Effector CD4-positive, alpha-beta T cell (primary cell): ENCODE results near the gene CGN.
"Not testable (repeated sequence)": the region's sequence is repeated elsewhere in the genome, so short reads cannot be mapped to it uniquely, and the experiment has no call there.

ENCODE experiments used
- DNase-seq: peaks from one replicate; pipeline ENCODE4 v3.0.0-alpha.2; 2020

The CGN gene

DNA sequence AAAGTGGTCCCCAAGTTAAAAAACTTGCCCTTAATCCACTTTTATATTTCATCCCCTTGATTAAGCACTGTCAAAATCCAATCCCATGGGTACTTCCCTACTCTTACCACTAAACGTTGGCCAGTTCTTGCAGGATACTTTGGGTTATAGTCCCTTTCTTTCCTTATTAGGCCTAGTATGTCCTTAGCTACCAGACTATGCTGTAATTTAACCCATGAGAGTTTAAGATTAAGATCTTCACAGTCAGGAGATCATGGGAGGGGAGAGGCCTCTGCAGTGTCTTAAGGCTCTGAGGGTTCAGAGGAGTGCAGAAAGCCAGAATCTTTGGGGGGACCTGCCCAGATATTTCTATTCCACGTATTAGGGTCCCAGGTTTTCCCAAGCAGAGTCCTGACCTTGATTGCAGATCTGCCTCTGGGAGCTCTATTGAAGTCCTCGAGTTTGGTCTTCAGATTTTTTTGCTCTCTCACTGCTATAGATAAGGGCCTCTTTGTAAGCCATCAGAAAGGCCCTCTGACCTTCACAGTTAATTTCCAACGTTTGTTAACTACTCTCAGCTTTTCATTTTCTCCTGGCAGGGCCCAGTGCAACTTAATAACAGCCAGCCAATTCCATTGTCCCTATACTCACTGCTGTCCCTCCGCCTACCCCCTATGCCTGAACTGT is 9.0 kb upstream of the CGN start:
- no peak for DNase-seq

DNA sequence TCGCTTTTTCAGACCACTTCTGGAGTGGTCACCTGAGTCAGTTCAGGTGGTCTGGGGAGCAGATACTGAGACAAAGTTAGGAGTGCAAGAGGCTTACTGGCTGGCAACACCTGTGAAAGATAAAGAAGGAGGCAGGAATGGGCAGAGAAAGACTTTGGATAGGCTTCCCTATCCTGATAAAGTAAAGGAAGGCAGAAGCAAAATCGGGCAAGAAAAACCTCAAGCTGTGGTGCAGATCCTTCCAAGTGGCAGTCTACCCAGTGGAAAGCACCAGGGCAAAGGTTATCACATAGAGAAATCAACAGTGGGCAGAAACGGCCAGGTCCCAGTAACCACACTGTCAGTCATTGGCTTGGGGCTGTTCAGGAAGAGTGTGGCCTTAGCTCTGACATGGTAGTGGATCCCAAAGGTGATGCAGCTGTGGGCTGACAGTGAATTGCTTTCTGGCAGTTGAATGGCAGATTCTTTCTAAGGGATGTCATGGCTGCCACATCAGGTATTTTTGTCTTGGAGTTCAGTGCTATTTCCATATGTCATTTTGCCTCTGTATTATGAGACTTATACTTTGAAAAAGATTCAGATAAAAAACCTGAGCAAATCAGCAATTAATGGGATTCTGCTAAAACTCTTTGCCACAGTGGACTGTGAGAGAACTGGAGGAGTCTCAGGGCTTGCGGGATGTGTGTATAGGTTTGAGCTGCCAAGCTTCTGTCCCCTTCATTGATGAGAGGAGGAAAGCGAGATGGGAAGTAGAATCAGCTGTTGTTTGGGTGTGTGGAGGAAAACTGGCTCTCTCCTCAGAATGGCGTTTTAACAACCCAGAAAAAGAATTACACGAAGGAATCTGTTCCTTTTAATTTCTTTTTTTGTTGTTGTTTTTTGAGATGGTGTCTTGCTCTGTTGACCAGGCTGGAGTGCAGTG is 8.1 kb upstream of the CGN start:
- no peak for DNase-seq

DNA sequence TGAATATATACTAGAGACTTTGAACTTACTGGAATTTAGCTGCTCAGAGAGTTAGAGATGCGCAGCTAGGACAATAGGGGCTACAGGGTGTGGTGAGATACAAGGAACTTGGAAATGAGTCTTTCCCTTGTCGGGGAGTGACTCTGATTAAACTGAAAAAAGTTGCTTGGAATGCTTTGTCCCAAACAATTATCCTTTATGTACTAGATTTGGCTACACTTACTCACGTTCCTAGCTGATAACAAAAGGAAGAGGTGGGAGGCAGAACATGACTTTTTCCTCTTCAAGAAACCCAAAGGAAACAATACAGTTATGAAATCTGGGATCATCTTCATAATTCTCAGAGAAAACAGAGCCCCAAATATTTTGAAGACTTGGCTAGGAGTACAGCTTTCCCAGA is 6.9 kb upstream of the CGN start:
- DNase-seq = no peak

DNA sequence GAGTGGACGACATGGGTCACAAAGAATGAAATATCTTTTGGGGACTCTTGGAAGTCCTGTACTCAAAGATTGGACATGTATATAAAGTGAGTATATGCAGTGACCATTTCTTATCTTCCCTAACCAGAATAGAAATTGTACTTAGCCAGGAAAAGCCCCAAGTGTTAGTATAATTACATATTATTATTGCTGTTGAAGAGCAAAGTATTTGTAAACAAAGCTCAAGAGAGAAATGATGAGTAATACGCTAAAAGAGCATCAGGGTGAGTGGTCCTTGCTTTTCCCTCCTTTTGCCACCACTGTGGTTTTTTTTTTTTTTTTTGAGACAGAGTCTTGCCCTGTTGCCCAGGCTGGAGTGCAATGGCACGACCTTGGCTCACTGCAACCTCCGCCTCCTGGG is 6.4 kb upstream of the CGN start:
- no peak for DNase-seq

DNA sequence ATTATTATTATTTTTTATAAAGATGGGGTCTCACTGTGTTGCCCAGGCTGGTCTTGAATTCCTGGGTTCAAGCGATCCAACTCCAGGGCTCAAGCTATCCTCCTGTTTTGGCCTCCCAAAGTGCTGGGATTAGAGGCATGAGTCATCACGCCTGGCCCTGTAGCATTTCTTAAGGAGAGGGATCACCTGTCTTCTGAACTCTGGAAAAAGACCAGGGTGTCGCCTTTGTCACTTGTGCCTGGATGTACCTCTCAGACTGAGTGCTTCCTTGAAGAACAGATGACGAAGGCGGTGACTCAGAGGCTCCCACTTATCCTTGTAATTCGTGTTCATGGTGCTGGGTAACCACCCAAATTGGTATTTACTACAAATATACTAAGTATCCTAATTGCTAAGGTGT is 2.4 kb upstream of the CGN start:
- DNase-seq = no peak

DNA sequence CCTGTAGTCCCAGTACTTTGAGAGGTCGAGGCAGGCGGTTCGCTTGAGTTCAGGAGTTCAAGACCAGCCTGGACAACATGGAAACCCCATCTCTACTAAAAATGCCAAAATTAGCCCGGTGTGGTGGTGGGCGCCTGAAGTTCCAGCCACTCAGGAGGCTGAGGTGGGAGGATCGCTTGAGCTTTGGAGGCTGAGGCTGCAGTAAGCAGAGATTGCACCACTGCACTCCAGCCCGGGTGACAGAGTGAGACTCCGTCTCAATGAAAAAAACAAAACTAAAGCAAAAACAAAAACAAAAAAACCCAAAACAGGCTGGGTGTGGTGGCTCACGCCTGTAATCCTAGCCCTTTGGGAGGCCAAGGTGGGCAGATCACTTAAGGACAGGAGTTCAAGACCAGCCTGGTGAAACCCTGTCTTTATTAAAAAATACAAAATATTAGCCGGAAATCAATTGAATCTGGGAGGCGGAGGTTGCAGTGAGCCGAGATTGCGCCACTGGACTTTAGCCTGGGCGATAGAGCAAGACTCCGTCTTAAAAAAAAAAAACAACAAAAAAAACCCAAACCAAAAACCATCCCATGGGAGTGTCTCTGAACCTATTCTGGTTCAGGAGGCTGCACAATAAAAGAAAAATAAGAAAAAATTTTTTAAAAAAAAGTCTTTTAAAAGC is 1.7 kb upstream of the CGN start:
- DNase-seq = no peak

DNA sequence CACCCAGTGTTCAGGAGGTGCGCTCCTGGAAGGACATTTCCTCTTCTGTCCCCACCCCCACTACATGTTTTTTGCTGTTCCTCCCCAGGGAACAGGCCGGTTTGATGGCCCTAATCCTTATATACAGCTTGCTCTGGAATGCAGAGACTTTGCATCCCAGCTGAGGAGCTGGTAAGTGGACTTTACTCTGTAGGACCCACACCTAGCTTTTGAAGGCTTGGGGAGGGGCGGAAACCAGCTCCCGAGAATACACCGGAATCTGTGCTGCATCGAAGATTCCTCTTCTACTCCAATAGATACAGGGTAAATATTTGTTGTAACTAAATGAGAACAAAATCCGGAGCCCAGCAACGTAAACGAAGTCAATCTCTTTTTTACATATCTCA is 1.2 kb upstream of the CGN start:
- DNase-seq = no peak

DNA sequence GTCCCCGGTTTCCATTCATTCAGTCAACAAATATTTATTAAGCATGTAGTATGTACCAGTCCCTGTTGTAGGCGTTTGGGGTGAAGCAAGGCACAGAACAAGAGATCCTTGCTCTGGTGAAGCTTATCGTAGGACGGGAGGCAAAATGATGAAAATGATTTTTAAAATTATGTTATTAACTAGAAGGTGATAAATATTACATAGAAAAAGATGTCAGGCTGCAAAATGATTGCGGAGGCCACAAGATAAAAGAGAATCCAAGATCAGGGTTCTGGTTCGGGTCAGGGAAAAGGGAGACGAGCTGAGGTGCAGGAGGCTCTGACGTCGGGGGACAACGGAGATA is 602 bp upstream of the CGN start:
- DNase-seq = no peak

DNA sequence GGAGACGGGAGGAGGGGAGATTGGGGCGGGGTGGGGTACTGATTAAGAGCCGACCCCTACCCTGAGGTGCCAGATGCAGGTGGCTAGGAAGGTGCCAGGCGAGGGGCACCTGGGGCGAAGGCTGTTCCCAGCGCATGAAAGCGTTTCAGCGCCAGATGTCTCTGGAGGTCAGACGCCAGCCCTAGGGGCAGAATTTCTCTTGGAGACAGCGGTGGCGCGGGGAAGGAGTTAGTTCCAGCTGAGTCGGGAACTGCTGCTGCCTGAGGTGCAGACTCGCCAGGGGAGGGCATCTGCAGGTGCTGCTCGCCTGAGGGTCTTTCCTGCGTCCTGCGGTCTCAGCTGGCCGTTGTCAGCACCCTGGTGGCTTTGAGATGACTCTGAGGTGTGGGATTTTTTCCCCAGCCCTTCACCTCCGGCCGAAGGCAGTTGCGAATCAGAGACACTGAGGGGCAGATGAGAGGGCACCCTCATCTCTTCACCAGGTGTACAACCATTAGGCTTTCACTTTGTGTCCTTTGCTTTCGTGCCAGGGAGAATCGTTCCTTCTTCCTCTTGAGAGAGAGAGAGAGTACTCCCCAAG is 539 bp downstream of the CGN start:
- peak; percentile 28 for DNase-seq

DNA sequence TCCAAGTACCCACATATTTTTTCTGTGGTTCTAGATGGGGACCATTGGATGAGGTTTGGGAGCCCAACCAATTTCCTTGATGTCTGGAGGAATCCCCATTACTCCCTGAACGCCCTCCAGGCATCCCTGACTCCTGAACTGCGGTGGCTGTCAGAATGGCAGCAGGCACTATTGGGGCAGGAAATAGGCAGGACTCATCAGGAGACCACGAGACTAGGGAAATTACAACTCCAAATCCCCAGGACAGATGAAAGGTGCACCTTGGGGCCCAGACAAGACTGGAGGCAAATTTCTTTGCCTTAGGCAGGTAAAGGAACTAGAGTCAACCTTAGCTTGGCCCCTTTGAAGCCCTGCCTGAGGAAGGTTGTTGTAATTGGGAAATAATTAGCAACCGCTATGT is 1.1 kb downstream of the CGN start:
- DNase-seq = no peak

DNA sequence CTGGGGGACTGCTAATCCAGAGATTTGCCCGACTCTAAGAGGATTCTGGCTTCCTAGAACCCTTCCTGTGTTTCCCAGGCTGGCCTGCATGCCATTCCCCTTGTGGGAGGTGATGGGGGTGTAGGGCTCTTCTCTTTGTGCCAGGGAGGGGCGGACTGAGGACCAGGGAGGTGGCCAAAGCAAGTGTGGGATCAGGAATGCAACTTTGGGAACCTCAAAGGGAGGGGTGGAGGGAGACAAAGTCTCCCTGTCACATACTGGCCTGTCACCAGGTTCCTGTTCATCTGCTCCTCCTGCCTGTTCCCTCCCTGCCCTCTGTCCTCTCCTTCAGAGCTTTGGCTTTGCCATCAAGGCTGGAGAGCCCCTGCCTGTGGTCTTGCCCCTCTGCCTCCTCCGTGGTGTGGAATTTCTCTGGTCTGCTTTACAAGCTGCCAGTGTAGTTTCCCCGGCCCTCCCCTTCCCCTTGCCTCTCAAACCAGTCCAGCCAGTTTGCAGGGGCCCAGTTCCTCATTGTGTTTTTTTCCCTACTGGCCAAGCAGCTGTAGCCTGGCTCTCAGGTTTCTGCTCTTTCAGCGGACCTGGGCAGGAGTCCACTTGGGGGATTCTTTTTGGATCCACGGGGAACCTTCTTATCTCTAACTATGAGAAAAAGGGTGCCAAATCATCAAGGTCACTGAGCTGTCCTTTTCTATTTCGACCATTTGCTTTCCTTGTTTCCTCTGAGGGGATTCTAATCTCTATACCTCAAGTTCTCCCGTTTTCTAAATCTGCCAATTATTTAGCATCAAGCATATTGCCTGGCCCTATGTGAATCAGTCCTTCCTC is 1.8 kb downstream of the CGN start:
- no peak for DNase-seq

DNA sequence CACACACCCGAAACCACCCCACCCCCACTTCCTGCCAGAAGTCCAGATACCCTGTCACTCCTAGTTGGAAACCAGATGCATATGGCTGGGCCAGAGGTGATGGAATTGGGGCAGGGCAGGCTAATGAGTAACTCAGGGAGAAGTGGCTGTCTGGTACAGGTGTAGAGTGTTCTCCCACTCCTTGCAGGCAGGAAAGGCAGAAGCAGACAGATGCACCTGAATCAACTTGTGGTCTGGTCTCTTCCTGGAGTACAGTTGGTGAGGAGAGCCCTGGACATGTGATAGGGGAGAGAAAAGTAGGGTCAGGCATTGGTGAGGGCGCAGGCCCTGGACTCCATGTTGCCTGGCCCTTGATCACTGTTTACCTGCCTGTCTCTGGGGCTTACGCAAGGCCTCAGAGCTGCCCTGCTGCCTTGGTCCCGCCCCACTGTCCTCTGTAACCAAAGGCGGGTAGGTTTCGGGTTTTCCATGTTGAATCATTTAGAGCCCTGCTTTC is 2.5 kb downstream of the CGN start:
- DNase-seq = no peak

DNA sequence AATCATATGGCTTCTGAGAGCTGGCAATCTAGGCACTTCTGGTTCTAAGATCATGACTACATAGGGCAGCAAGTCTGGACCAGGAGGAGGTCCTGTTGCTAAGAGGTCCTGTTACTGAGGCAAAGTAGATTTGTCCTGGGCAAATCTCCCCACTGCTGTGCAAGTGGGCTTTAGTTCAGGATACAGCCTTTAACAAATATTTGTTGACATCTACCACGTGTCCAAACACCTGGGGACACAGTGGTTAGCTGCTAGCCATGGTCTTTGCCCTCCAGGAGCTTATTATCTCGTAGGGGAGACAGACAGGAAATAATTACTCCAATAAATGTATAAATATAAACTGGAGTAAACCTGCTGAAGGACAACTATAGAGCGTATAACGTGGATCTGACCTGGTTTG is 3.2 kb downstream of the CGN start:
- no peak for DNase-seq

DNA sequence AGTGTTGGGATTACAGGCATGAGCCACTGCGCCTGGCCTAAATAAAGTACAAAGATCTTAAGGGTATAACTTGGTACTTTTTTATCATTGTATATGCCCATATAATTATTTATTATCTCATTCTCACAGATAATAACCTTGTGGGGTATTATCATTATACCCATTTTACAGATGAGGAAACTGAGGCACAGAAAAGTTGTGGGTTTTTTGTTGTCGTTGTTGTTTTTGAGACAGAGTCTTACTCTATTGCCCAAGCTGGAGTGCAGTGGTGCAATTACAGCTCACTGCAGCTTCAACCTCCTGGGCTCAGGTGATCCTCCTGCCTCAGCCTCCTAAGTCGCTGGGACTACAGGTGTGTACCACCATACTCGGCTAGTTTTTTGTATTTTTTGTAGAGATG is 4.1 kb downstream of the CGN start:
- no peak for DNase-seq

DNA sequence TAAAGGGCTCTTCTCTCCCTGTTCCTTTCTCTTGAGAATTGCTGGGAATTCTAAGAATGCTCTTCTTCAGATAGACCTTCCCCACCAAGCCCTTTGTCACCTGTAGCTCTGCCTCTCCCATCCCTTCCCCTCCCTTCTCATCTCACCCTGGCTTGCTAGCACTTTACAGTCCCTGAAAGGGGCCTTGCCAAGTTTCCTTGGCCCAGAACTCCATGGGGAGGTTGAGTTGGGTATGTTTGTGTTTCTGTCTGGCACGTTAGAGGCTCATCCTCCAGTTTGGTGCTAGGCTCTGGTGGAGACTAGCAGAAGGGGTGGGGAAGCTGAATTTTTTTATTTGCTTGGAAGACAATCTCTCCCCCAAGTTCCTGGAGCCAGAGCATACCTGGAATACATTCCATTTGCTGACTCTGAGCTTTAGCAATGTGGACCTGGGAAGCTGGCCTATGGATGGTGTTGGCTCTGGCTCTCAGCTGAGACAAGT is 4.9 kb downstream of the CGN start:
- no peak for DNase-seq

DNA sequence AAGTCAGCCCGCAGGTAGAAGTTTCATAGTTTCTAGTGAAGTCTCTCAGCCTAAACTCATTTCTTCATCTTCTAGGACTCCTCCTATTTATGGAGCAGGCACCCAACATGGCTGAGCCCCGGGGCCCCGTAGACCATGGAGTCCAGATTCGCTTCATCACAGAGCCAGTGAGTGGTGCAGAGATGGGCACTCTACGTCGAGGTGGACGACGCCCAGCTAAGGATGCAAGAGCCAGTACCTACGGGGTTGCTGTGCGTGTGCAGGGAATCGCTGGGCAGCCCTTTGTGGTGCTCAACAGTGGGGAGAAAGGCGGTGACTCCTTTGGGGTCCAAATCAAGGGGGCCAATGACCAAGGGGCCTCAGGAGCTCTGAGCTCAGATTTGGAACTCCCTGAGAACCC is 7.2 kb downstream of the CGN start:
- no peak for DNase-seq

DNA sequence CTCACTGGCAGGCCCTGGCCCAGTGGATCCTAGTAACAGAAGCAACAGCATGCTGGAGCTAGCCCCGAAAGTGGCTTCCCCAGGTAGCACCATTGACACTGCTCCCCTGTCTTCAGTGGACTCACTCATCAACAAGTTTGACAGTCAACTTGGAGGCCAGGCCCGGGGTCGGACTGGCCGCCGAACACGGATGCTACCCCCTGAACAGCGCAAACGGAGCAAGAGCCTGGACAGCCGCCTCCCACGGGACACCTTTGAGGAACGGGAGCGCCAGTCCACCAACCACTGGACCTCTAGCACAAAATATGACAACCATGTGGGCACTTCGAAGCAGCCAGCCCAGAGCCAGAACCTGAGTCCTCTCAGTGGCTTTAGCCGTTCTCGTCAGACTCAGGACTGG is 7.7 kb downstream of the CGN start:
- no peak for DNase-seq

DNA sequence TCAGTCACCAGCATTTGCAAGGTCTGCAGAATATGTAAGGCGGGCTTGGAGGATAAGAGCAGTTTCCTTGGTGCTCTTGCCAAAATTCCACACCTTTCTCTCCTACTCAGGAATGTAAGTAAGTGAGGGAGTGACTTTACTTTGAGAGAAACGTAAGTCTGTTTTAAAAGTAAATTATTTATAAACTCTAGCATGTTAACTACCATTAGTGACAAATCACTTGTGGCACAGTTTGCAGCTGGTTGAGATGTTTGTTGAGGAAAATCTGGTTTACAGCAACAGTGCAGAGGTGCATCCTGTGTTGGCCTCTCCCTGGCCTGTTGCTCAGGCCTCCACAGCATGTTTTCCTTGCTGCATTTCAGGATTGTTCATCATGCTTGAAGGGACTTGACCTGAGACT is 8.5 kb downstream of the CGN start:
- no peak for DNase-seq

DNA sequence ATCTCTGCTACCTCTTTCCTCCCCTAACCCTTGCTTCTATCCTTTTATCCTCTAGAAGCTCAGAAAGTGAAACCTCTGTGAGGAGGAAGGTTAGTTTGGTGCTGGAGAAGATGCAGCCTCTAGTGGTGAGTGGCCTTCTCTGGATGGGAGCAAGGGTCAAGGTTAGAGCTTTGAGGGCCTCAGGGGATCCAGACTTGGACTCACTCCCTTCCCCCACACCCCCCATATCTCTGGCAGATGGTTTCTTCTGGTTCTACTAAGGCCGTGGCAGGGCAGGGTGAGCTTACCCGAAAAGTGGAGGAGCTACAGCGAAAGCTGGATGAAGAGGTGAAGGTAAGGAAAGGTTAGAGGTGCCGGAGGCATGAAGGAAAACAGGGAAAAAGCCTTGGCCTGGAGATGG is 9.2 kb downstream of the CGN start:
- DNase-seq = no peak

DNA sequence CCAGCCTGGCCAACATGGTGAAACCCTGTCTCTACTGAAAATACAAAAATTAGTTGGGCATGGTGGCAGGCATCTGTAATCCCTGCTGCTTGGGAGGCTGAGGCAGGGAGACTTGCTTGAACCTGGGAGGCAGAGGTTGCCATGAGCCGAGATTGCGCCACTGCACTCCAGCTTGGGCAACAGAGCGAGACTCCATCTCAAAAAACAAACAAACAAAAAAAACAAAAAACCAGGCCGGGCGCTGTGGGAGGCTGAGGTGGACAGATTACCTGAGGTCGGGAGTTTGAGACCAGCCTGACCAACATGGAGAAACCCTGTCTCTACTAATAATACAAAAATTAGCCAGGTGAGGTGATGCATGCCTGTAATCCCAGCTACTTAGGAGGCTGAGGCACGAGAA is 11.2 kb downstream of the CGN start:
- not testable (repeated sequence) for DNase-seq

DNA sequence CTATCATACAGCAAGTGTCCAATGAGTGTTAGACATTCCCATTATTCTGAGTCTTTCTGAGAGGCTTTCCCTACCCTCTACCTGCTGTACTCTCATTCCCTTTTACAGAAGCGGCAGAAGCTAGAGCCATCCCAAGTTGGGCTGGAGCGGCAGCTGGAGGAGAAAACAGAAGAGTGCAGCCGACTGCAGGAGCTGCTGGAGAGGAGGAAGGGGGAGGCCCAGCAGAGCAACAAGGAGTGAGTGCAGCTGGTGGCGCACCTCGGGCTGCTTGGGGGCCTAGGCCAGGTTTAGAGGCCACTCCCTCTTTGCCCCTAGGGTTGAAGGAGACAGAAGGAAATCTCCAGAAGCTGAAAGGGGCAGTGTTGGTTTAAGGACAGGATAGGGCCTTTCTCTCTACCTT is 12.1 kb downstream of the CGN start:
- no peak for DNase-seq

DNA sequence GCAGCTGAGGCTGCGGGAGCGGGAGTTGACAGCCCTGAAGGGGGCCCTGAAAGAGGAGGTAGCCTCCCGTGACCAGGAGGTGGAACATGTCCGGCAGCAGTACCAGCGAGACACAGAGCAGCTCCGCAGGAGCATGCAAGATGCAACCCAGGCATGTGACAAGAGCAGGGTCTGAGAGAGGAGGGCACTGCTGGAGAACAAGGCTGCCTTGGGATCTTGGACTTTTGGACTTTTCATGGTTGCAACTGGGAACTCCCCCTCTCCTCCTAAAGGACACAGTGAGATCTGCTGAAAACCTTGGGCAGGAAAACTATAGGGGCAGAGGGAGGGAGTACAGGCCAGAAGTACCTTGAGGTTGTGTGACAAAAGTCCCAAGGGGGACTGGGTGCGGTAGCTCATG is 13.5 kb downstream of the CGN start:
- DNase-seq = no peak
